HEK293 (cell line): ENCODE data around the gene HTR6.

ENCODE experiments used
- PATZ1 ChIP-seq: fragments of 450-650 bp; formaldehyde crosslinking; IDR thresholded peaks from 2 replicates; pipeline ENCODE4 v1.5.1; 2016; ENCODE audit warnings: missing biosample characterization, missing genetic modification characterization
- ZBTB8A ChIP-seq: fragments of 450-650 bp; formaldehyde crosslinking; IDR thresholded peaks from 2 replicates; pipeline ENCODE4 v1.5.1; 2016; ENCODE audit warnings: missing biosample characterization, missing genetic modification characterization
- ZNF585B ChIP-seq: fragments of 450-650 bp; formaldehyde crosslinking; IDR thresholded peaks from 2 replicates; pipeline ENCODE4 v1.5.1; 2016; ENCODE audit warnings: missing biosample characterization, missing genetic modification characterization

DNA sequence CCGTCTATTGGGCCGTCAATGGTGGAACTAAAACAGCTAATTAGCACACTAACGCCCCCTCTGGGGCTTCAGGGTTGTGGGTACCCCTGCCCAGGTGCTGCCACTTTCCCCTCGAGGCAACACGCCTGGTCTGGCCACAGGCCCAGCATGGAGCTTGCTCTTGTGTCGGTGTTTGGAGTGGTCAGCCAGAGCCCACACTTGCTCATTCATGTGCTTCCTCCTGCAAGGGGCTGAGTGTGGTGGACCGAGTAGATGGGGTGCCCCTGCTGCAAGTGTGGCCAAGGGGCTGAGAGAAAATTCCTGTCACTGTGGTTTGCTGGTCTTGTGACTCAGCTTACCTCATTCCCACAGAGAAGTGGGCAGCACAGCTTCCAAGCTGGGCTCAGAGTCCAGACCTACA, 25.7 kb downstream of the HTR6 start:
- no peak for TF ChIP-seq ZBTB8A (tag by site-specific recombination)
- TF ChIP-seq PATZ1 (tag by site-specific recombination) = no peak
- TF ChIP-seq ZNF585B (tag by site-specific recombination) = no peak
